SK-N-SH treated with all-trans-retinoic acid at 6 μM for 48 hours (cell line): ENCODE data around the gene A1CF.

Experiments used
- ATAC-seq: fragments of 200-7000 bp; cut with Tn5 transposase; 3 replicates; pipeline ENCODE4 v1.9.1; 2020; ENCODE audit warnings: mild to moderate bottlenecking, moderate library complexity
- ARNTL ChIP-seq: fragments of 450-650 bp; formaldehyde crosslinking; IDR thresholded peaks from 2 replicates; pipeline ENCODE4 v1.5.0; 2020; ENCODE audit warnings: low read depth, mild to moderate bottlenecking, moderate library complexity, borderline replicate concordance
- BACH2 ChIP-seq: fragments of 250-450 bp; sonication (Bioruptor Pico); IDR thresholded peaks from 2 replicates; pipeline ENCODE4 v1.9.0; 2021; ENCODE audit warnings: mild to moderate bottlenecking, borderline replicate concordance
- CSDC2 ChIP-seq: fragments of 250-450 bp; sonication (Bioruptor Pico); IDR thresholded peaks from 2 replicates; pipeline ENCODE4 v1.5.0; 2020; ENCODE audit warnings: mild to moderate bottlenecking, moderate library complexity
- ESRRG ChIP-seq: fragments of 250-450 bp; sonication (Bioruptor Pico); IDR thresholded peaks from 2 replicates; pipeline ENCODE4 v1.6.1; 2021; ENCODE audit warnings: mild to moderate bottlenecking
- GLIS3 ChIP-seq: fragments of 250-450 bp; sonication (Bioruptor Pico); IDR thresholded peaks from 2 replicates; pipeline ENCODE4 v1.5.0; 2020; ENCODE audit warnings: mild to moderate bottlenecking, moderate library complexity
- ISL1 ChIP-seq: fragments of 250-450 bp; sonication (Bioruptor Pico); IDR thresholded peaks from 2 replicates; pipeline ENCODE4 v2.1.2; 2022; ENCODE audit warnings: mild to moderate bottlenecking, moderate library complexity
- OSR1 ChIP-seq: fragments of 250-450 bp; sonication (Bioruptor Pico); IDR thresholded peaks from 2 replicates; pipeline ENCODE4 v1.8.0; 2022; ENCODE audit warnings: moderate library complexity, mild to moderate bottlenecking, inconsistent platforms
- PPARA ChIP-seq: fragments of 250-450 bp; sonication (Bioruptor Pico); IDR thresholded peaks from 2 replicates; pipeline ENCODE4 v1.5.0; 2020; ENCODE audit warnings: mild to moderate bottlenecking, borderline replicate concordance
- RARB ChIP-seq: fragments of 250-450 bp; sonication (Bioruptor Pico); IDR thresholded peaks from 2 replicates; pipeline ENCODE4 v1.8.0; 2021; ENCODE audit warnings: mild to moderate bottlenecking, moderate library complexity
- SNAI2 ChIP-seq: fragments of 250-450 bp; sonication (Bioruptor Pico); IDR thresholded peaks from 2 replicates; pipeline ENCODE4 v1.5.0; 2020; ENCODE audit warnings: mild to moderate bottlenecking, moderate library complexity
- TCF4 ChIP-seq: fragments of 250-450 bp; sonication (Bioruptor Pico); IDR thresholded peaks from 2 replicates; pipeline ENCODE4 v1.8.0; 2021; ENCODE audit warnings: mild to moderate bottlenecking, moderate library complexity, borderline replicate concordance
- ZC3H10 ChIP-seq: fragments of 250-450 bp; sonication (Bioruptor Pico); IDR thresholded peaks from 2 replicates; pipeline ENCODE4 v1.5.1; 2021; ENCODE audit warnings: mild to moderate bottlenecking, moderate library complexity
- ZFP3 ChIP-seq: fragments of 250-450 bp; sonication (Bioruptor Pico); IDR thresholded peaks from 2 replicates; pipeline ENCODE4 v1.5.0; 2020; ENCODE audit warnings: mild to moderate bottlenecking, moderate library complexity
- ZFP30 ChIP-seq: fragments of 450-650 bp; formaldehyde crosslinking; IDR thresholded peaks from 2 replicates; pipeline ENCODE4 v1.5.0; 2022; ENCODE audit warnings: mild to moderate bottlenecking, moderate library complexity
- ZNF565 ChIP-seq: fragments of 450-650 bp; formaldehyde crosslinking; conservative IDR thresholded peaks from 2 replicates; pipeline ENCODE4 v1.5.0; 2020; ENCODE audit warnings: low read depth, mild to moderate bottlenecking, moderate library complexity
- ZNF70 ChIP-seq: fragments of 450-650 bp; formaldehyde crosslinking; IDR thresholded peaks from 2 replicates; pipeline ENCODE4 v1.5.0; 2020; ENCODE audit warnings: mild to moderate bottlenecking, moderate library complexity
- ZNF8 ChIP-seq: fragments of 450-650 bp; formaldehyde crosslinking; IDR thresholded peaks from 2 replicates; pipeline ENCODE4 v1.5.0; 2020; ENCODE audit warnings: mild to moderate bottlenecking, moderate library complexity
- TF ChIP-seq, protein P1 (sequence below): fragments of 250-450 bp; sonication (Bioruptor Pico); IDR thresholded peaks from 2 replicates; pipeline ENCODE4 v1.8.0; 2020; ENCODE audit warnings: mild to moderate bottlenecking, moderate library complexity, borderline replicate concordance
- TF ChIP-seq, protein P2 (sequence below): fragments of 250-450 bp; sonication (Bioruptor Pico); IDR thresholded peaks from 2 replicates; pipeline ENCODE4 v1.8.0; 2021; ENCODE audit warnings: low read depth, mild to moderate bottlenecking, moderate library complexity, borderline replicate concordance
- TF ChIP-seq, protein P3 (sequence below): fragments of 250-450 bp; sonication (Bioruptor Pico); IDR thresholded peaks from 2 replicates; pipeline ENCODE4 v1.5.0; 2020; ENCODE audit warnings: mild to moderate bottlenecking, moderate library complexity

A1CF gene

DNA sequence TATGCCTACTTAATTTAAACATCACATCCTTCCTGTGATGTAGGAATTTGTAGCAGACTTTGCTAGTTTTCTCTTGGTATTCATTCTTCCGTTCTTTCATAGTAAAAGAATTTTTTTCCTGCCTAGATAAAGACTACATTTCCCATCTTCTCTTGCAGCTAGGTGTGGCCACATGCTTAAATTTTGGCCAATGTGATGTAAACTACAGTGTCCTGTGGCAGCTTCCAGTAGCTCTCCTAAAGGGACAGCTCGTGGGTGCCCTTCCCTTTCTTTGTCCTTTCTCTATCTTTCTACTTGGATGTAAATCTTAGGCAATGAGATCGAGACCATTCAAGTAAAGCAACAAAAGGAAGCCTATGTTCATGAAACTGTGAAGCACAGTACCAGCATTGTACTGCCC lies 87.1 kb downstream of the A1CF start (continued):
- TF ChIP-seq, protein P1, sequence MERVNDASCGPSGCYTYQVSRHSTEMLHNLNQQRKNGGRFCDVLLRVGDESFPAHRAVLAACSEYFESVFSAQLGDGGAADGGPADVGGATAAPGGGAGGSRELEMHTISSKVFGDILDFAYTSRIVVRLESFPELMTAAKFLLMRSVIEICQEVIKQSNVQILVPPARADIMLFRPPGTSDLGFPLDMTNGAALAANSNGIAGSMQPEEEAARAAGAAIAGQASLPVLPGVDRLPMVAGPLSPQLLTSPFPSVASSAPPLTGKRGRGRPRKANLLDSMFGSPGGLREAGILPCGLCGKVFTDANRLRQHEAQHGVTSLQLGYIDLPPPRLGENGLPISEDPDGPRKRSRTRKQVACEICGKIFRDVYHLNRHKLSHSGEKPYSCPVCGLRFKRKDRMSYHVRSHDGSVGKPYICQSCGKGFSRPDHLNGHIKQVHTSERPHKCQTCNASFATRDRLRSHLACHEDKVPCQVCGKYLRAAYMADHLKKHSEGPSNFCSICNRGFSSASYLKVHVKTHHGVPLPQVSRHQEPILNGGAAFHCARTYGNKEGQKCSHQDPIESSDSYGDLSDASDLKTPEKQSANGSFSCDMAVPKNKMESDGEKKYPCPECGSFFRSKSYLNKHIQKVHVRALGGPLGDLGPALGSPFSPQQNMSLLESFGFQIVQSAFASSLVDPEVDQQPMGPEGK (CRISPR knock-in tag), result no peak
- TF ChIP-seq ZFP3 (CRISPR knock-in tag), result no peak
- no peak for TF ChIP-seq RARB (CRISPR knock-in tag)

DNA sequence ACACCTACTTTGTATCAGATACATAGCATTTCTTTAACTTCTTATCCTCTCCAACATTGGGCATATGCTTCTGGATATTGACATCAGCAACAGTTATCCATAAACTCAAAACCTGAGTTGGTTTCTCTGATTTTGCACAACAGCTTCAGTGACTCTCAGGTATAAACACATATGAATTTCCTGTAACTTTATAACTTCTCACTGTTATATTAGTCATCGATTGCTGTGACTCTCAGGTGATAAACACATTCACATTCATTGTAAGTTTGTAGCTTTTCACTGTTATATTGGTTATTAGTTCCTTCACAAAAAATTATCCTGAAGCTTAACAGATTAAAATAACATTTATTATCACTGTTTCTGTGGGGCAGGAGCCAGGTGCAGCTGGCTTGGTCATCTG lies 88.7 kb downstream of the A1CF start:
- no peak for ATAC-seq
- TF ChIP-seq ZC3H10 (CRISPR knock-in tag) (no peak), GLIS3 (CRISPR knock-in tag) (no peak), SNAI2 (CRISPR knock-in tag) (no peak), ISL1 (no peak), OSR1 (CRISPR knock-in tag) (no peak), PPARA (CRISPR knock-in tag) (no peak), TCF4 (CRISPR knock-in tag) (no peak), BACH2 (CRISPR knock-in tag) (no peak), ZNF8 (CRISPR knock-in tag) (no peak), ZNF70 (CRISPR knock-in tag) (no peak), ZFP30 (CRISPR knock-in tag) (no peak), ZNF565 (CRISPR knock-in tag) (no peak)
- TF ChIP-seq, protein P2, sequence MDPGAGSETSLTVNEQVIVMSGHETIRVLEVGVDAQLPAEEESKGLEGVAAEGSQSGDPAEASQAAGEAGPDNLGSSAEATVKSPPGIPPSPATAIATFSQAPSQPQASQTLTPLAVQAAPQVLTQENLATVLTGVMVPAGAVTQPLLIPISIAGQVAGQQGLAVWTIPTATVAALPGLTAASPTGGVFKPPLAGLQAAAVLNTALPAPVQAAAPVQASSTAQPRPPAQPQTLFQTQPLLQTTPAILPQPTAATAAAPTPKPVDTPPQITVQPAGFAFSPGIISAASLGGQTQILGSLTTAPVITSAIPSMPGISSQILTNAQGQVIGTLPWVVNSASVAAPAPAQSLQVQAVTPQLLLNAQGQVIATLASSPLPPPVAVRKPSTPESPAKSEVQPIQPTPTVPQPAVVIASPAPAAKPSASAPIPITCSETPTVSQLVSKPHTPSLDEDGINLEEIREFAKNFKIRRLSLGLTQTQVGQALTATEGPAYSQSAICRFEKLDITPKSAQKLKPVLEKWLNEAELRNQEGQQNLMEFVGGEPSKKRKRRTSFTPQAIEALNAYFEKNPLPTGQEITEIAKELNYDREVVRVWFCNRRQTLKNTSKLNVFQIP (CRISPR knock-in tag), result no peak
- TF ChIP-seq, protein P3, sequence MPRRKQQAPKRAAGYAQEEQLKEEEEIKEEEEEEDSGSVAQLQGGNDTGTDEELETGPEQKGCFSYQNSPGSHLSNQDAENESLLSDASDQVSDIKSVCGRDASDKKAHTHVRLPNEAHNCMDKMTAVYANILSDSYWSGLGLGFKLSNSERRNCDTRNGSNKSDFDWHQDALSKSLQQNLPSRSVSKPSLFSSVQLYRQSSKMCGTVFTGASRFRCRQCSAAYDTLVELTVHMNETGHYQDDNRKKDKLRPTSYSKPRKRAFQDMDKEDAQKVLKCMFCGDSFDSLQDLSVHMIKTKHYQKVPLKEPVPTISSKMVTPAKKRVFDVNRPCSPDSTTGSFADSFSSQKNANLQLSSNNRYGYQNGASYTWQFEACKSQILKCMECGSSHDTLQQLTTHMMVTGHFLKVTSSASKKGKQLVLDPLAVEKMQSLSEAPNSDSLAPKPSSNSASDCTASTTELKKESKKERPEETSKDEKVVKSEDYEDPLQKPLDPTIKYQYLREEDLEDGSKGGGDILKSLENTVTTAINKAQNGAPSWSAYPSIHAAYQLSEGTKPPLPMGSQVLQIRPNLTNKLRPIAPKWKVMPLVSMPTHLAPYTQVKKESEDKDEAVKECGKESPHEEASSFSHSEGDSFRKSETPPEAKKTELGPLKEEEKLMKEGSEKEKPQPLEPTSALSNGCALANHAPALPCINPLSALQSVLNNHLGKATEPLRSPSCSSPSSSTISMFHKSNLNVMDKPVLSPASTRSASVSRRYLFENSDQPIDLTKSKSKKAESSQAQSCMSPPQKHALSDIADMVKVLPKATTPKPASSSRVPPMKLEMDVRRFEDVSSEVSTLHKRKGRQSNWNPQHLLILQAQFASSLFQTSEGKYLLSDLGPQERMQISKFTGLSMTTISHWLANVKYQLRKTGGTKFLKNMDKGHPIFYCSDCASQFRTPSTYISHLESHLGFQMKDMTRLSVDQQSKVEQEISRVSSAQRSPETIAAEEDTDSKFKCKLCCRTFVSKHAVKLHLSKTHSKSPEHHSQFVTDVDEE, result no peak
- TF ChIP-seq, protein P1 (CRISPR knock-in tag), result no peak

DNA sequence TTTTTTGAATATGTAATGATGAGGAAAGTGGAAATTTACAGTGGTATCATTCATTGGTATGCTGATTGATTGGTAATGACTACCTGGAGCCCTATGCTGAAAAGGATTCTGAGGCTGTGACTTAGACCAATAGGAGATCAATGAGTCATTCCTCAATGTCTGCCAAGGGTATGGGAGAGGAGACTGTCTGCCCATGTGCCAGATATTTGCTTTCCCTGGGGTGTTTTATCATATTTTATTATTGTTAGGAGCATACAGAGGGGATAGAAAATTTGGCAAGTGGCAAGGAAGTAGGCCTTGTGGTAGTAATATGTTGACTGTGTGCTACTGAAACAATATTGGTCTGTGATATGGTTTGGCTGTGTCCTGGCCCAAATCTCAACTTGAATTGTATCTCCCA lies 90.9 kb downstream of the A1CF start:
- no peak for ATAC-seq
- TF ChIP-seq TCF4 (CRISPR knock-in tag), result no peak
- no peak for TF ChIP-seq ESRRG
- TF ChIP-seq ZNF70 (CRISPR knock-in tag), result no peak
- no peak for TF ChIP-seq ARNTL (CRISPR knock-in tag)
- TF ChIP-seq CSDC2 (CRISPR knock-in tag), result no peak
- no peak for TF ChIP-seq ZNF565 (CRISPR knock-in tag)
- no peak for TF ChIP-seq ZFP30 (CRISPR knock-in tag)
- TF ChIP-seq ZNF8 (CRISPR knock-in tag), result no peak
- no peak for TF ChIP-seq SNAI2 (CRISPR knock-in tag)
